Pancreas (tissue), 10 donors: ENCODE results near the gene PEA15. TPM values are rescaled to one million over a fixed set of nuclear protein-coding genes. Genes with fewer than 3 reads are reported as not detected.

Experiments used
- ATAC-seq, 4 donors: fragments of 200-7000 bp; cut with Tn5 transposase; one replicate each; pipeline versions ENCODE4 v1.8.0 to v1.9.1; 2020; ENCODE audit warnings: mild to moderate bottlenecking in 4 of 4, moderate library complexity in 4 of 4
- DNase-seq, 6 donors: peaks; one replicate each; pipeline ENCODE4 v3.0.0-alpha.2; 2020
- FAIRE-seq: peaks from 2 replicates; lab custom pipeline; 2012; peaks lifted over from hg19 to GRCh38; lab: Jason Lieb, UNC
- H3K27ac ChIP-seq, 4 donors: fragments of 200-600 bp; sonication (generic); 1 replicate in 3 of 4; 2 replicates in 1 of 4; pipeline versions ENCODE4 v1.5.0 to v1.8.0; 2020
- H3K27me3 ChIP-seq, 4 donors: fragments of 200-600 bp; one replicate each; pipeline ENCODE4 v1.8.0; 2021
- H3K36me3 ChIP-seq, 3 donors: fragments of 200-600 bp; sonication (generic) in 1 of 3; one replicate each; pipeline versions ENCODE4 v1.5.0 to v1.8.0; 2020 to 2021
- H3K4me1 ChIP-seq, 3 donors: fragments of 200-600 bp; one replicate each; pipeline ENCODE4 v1.8.0; 2021
- H3K4me3 ChIP-seq, 4 donors: fragments of 200-600 bp; sonication (generic) in 2 of 4; one replicate each; pipeline versions ENCODE4 v1.5.0 to v1.8.0; 2020 to 2021
- H3K9me3 ChIP-seq, 4 donors: fragments of 200-600 bp; one replicate each; pipeline ENCODE4 v1.8.0; 2021
- CTCF ChIP-seq, 4 donors: fragments of 200-600 bp; sonication (generic) in 3 of 4; IDR thresholded peaks; one replicate each; pipeline versions ENCODE4 v1.5.0 to v1.8.0; 2021; ENCODE audit warnings: antibody characterized with exemption in 4 of 4
- WGBS, 2 donors: extraction: QIAGEN DNeasy Blood & Tissue Kit; methylation state at CpG; one replicate each; pipeline ENCODE4 v1.1.7; 2013; 5-methylcytosine and 5-hydroxymethylcytosine counted together
- intact Hi-C, 3 donors: fragments of 100-400 bp; cut with DNase I; formaldehyde crosslinking; loops; one replicate each; pipeline versions ENCODE4 v1.11.1 to v1.14.2; 2022
- polyA plus RNA-seq, 2 donors: library from polyadenylated mRNA; stranded (reverse); fragments of 200-250 nt; gene quantifications; one replicate each; pipeline ENCODE4 v1.2.3, GENCODE V29; 2013
- total RNA-seq, 6 donors: library from RNA; stranded (reverse); fragmentation: NEBNext Ultra II Directional in 4 of 6; extraction: Animal tissue kit (Norgen Biotek cat#: 25700) in 4 of 6; gene quantifications; one replicate each; pipeline versions ENCODE4 v1.2.1 to v1.2.4, GENCODE V29; 2021 to 2023
- donor health status: healthy with polysubstance abuse.
- donor health status: DM: no; HTN: no; CAD: no; lungs with moderate emphysema.
- donor health status: DM: no; HTN: no; CAD: no.
- donor health status: control.
- donor health status: control.
- donor health status: Bipolar disorder and iron deficiency.
- donor health status: DM: yes; HTN: yes; CAD: no.
- donor health status: DM: no; HTN: no; CAD: no.
- donor health status: DM: no; HTN: no; CAD: no.
- donor health status: DM: yes; HTN: yes; CAD: no.

PEA15 gene
- total and polyA plus RNA-seq, 8 donors: 15.0 to 52.3 (median 30.7) TPM

- Histone ChIP-seq H3K4me3 (no peak overlapping the region), H3K27me3 (no peaks in the 10 kb centered on the region), H3K9me3 (no peaks in the 10 kb centered on the region), H3K27ac (no peak overlapping the region), H3K36me3 (no peaks in the 10 kb centered on the region), H3K4me1 (peaks cover 19 to 35% (median 30%) of the 10 kb centered on the region in 3 donors)
- 91 to 92% methylated on average over 7 of the region's 7 CpGs for WGBS, 2 donors
- no peak for DNase-seq
- no peak for TF ChIP-seq CTCF (IDR thresholded peaks at IDR 0.05)
- FAIRE-seq: no peak
- intact Hi-C loops: loop anchor here in 1 of 3 donors (10.0 kb wide), 1 partner anchor 153 kb away; no protein-coding TSS in a partner anchor
- ATAC-seq: no peak
These were observed 53.1 kb downstream of the PEA15 start for GRCh38 chr1:160258177-160258798.

GRCh38 chr1:160260406-160261382, 55.5 kb downstream of the PEA15 start:
- no peak for ATAC-seq
- Histone ChIP-seq H3K36me3 (no peaks in the 10 kb centered on the region), H3K27ac (peak overlapping the region in 2 of 4 donors; percentile 97 to 98), H3K4me1 (peaks cover 19 to 35% (median 30%) of the 10 kb centered on the region in 3 donors), H3K9me3 (no peaks in the 10 kb centered on the region), H3K4me3 (peak overlapping the region; percentile 62 to 95 (median 77)), H3K27me3 (no peaks in the 10 kb centered on the region)
- 29 to 40% methylated on average over 6 of the region's 6 CpGs for WGBS, 2 donors
- intact Hi-C loops: no loop called here
- FAIRE-seq: no peak
- DNase-seq: no peak
- no peak for TF ChIP-seq CTCF (IDR thresholded peaks at IDR 0.05)

- peak overlapping the region; percentile 62 to 95 (median 77) for H3K4me3 ChIP-seq
- DNase-seq (peak in 3 of 6 donors; percentile 52 to 55 (median 52)), FAIRE-seq (no peak), ATAC-seq (peak; percentile 65 to 82 (median 67))
- H3K9me3 ChIP-seq: no peaks in the 10 kb centered on the region
- intact Hi-C loops: no loop called here
- H3K36me3 ChIP-seq: no peaks in the 10 kb centered on the region
- WGBS, 2 donors: 0% methylated on average over 8 of the region's 8 CpGs
- TF ChIP-seq CTCF (IDR thresholded peaks at IDR 0.05): no peak
- peaks cover 13 to 33% (median 25%) of the 10 kb centered on the region in 3 donors for H3K4me1 ChIP-seq
- no peaks in the 10 kb centered on the region for H3K27me3 ChIP-seq
- peak overlapping the region; percentile 86 to 98 (median 92) for H3K27ac ChIP-seq
These were observed 56.3 kb downstream of the PEA15 start for GRCh38 chr1:160261556-160261892.

GRCh38 chr1:160261893-160262794, 57.0 kb downstream of the PEA15 start, which contains the start of gene DCAF8:
DCAF8 (minus strand) TSS chr1:160262549; CDS start chr1:160244008, 18,541 bp downstream.
- ATAC-seq: peak; percentile 96 to 99 (median 98)

More at GRCh38 chr1:160261893-160262794, 57.0 kb downstream of the PEA15 start, which contains the start of gene DCAF8:
- Histone ChIP-seq H3K9me3 (no peaks in the 10 kb centered on the region), H3K36me3 (no peaks in the 10 kb centered on the region), H3K27me3 (no peaks in the 10 kb centered on the region), H3K27ac (peak within 1 kb of the TSS; percentile 86 to 98 (median 92)), H3K4me3 (peak within 1 kb of the TSS; percentile 62 to 95 (median 77)), H3K4me1 (peaks cover 8 to 27% (median 19%) of the 10 kb centered on the region in 3 donors)
- WGBS, 2 donors: 0% methylated on average over 62 to 67 of the region's 67 CpGs
- TF ChIP-seq CTCF (IDR thresholded peaks at IDR 0.05): no peak
- peak; percentile 98 to 99 (median 98) for DNase-seq
- no peak for FAIRE-seq
- intact Hi-C loops: no loop called here
